H9 (cell line): ENCODE results near the gene AGMO. TPM values are rescaled to one million over a fixed set of nuclear protein-coding genes. Genes with fewer than 3 reads are reported as not detected.

Experiments used
- DNase-seq: peaks from one replicate; pipeline ENCODE4 v3.0.0-alpha.2; 2017
- H2AFZ ChIP-seq: one replicate; pipeline ENCODE4 v1.6.1; 2013; ENCODE audit warnings: mild to moderate bottlenecking, low read length, control low read depth, moderate library complexity
- H2AK5ac ChIP-seq: 2 replicates; pipeline ENCODE4 v1.6.1; 2013; ENCODE audit warnings: low read length, control low read depth, mixed read lengths; ENCODE audit not compliant: insufficient read length
- H2BK120ac ChIP-seq: one replicate; pipeline ENCODE4 v1.6.1; 2013; ENCODE audit warnings: low read depth, mild to moderate bottlenecking, low read length, control low read depth, inconsistent platforms; ENCODE audit not compliant: poor library complexity, severe bottlenecking
- H2BK12ac ChIP-seq: 2 replicates; pipeline ENCODE4 v1.6.1; 2013; ENCODE audit warnings: low read length, control low read depth, mixed read lengths, low read depth; ENCODE audit not compliant: insufficient read length
- H2BK15ac ChIP-seq: 2 replicates; pipeline ENCODE4 v1.6.1; 2013; ENCODE audit warnings: low read depth, low read length, control low read depth
- H2BK20ac ChIP-seq: one replicate; pipeline ENCODE4 v1.6.1; 2013; ENCODE audit warnings: low read depth, mild to moderate bottlenecking, low read length, control low read depth, inconsistent platforms; ENCODE audit not compliant: poor library complexity, severe bottlenecking
- H2BK5ac ChIP-seq: 2 replicates; pipeline ENCODE4 v1.6.1; 2013; ENCODE audit warnings: low read length, control low read depth, mixed read lengths; ENCODE audit not compliant: insufficient read length
- H3K14ac ChIP-seq: 2 replicates; pipeline ENCODE4 v1.6.1; 2013; ENCODE audit warnings: low read length, control low read depth; ENCODE audit not compliant: insufficient read depth
- H3K18ac ChIP-seq: 2 replicates; pipeline ENCODE4 v1.6.1; 2013; ENCODE audit warnings: low read depth, mild to moderate bottlenecking, mixed read lengths, low read length, control low read depth; ENCODE audit not compliant: insufficient read length
- H3K23ac ChIP-seq: 2 replicates; pipeline ENCODE4 v1.6.1; 2013; ENCODE audit warnings: low read length, control low read depth, mixed read lengths, low read depth; ENCODE audit not compliant: insufficient read length
- H3K23me2 ChIP-seq: 2 replicates; pipeline ENCODE4 v1.6.1; 2013; ENCODE audit warnings: low read depth, mild to moderate bottlenecking, mixed read lengths, low read length, control low read depth; ENCODE audit not compliant: insufficient read length, poor library complexity, severe bottlenecking
- H3K27ac ChIP-seq: 2 replicates; pipeline ENCODE4 v1.5.1; 2013; ENCODE audit warnings: low read length, control low read depth, mixed read lengths, low read depth; ENCODE audit not compliant: insufficient read length
- H3K27me3 ChIP-seq: 2 replicates; pipeline ENCODE4 v1.6.1; 2013; ENCODE audit warnings: low read length, control low read depth, inconsistent platforms; ENCODE audit not compliant: insufficient read depth
- H3K4ac ChIP-seq: 2 replicates; pipeline ENCODE4 v1.6.1; 2013; ENCODE audit warnings: low read depth, mild to moderate bottlenecking, control low read depth, inconsistent platforms, low read length, moderate library complexity
- H3K4me1 ChIP-seq: 2 replicates; pipeline ENCODE4 v1.6.1; 2013; ENCODE audit warnings: low read length, control low read depth, inconsistent platforms; ENCODE audit not compliant: insufficient read depth
- H3K4me2 ChIP-seq: 2 replicates; pipeline ENCODE4 v1.6.1; 2013; ENCODE audit warnings: low read length, control low read depth, mixed read lengths; ENCODE audit not compliant: insufficient read length, insufficient read depth
- H3K56ac ChIP-seq: 2 replicates; pipeline ENCODE4 v1.6.1; 2013; ENCODE audit warnings: low read depth, mild to moderate bottlenecking, mixed read lengths, low read length, control low read depth; ENCODE audit not compliant: insufficient read length
- H3K79me1 ChIP-seq: 2 replicates; pipeline ENCODE4 v1.6.1; 2013; ENCODE audit warnings: low read depth, mild to moderate bottlenecking, moderate library complexity, low read length, control low read depth, inconsistent platforms; ENCODE audit not compliant: insufficient read depth, poor library complexity, severe bottlenecking
- H3K79me2 ChIP-seq: 2 replicates; pipeline ENCODE4 v1.6.1; 2013; ENCODE audit warnings: low read length, control low read depth, inconsistent platforms; ENCODE audit not compliant: insufficient read depth
- H3K9ac ChIP-seq: 2 replicates; pipeline ENCODE4 v1.6.1; 2013; ENCODE audit warnings: low read length, control low read depth, mixed read lengths; ENCODE audit not compliant: insufficient read length; ENCODE audit errors: extremely low read depth
- H3K9me3 ChIP-seq: one replicate; pipeline ENCODE4 v1.6.1; 2013; ENCODE audit warnings: low read depth, low read length, inconsistent platforms; ENCODE audit not compliant: control insufficient read depth
- H3T11ph ChIP-seq: one replicate; pipeline ENCODE4 v1.6.1; 2013; ENCODE audit warnings: mild to moderate bottlenecking, low read length, control low read depth, inconsistent platforms
- H4K20me1 ChIP-seq: one replicate; pipeline ENCODE4 v1.6.1; 2013; ENCODE audit not compliant: control insufficient read depth, insufficient read length, insufficient read depth
- H4K5ac ChIP-seq: 2 replicates; pipeline ENCODE4 v1.6.1; 2013; ENCODE audit warnings: low read depth, mild to moderate bottlenecking, mixed read lengths, low read length, control low read depth; ENCODE audit not compliant: insufficient read length
- H4K8ac ChIP-seq: replicated peaks from 2 replicates; pipeline ENCODE4 v1.6.1; 2013; ENCODE audit warnings: low read length, control low read depth, mixed read lengths, low read depth; ENCODE audit not compliant: insufficient read length
- H4K91ac ChIP-seq: 2 replicates; pipeline ENCODE4 v1.6.1; 2013; ENCODE audit warnings: low read depth, mild to moderate bottlenecking, moderate library complexity, mixed read lengths, low read length, control low read depth; ENCODE audit not compliant: insufficient read length
- H3K27ac Mint-ChIP-seq, 3 experiments: 2 replicates in 2 of 3; 3 replicates in 1 of 3; pipeline ENCODE4 v1.8.0; 2020 to 2021; ENCODE audit warnings: mixed read lengths in 3 of 3, mild to moderate bottlenecking in 1 of 3, moderate library complexity in 1 of 3
- H3K27me3 Mint-ChIP-seq: 2 replicates; pipeline ENCODE4 v1.8.0; 2021; ENCODE audit warnings: low read depth, mild to moderate bottlenecking, moderate library complexity, mixed read lengths
- H3K36me3 Mint-ChIP-seq, 3 experiments: 2 replicates in 2 of 3; 3 replicates in 1 of 3; pipeline ENCODE4 v1.8.0; 2020 to 2021; ENCODE audit warnings: low read depth in 3 of 3, mixed read lengths in 3 of 3; ENCODE audit not compliant: insufficient read depth in 1 of 3
- H3K4me1 Mint-ChIP-seq, 2 experiments: 2 replicates each; pipeline ENCODE4 v1.8.0; 2020; ENCODE audit warnings: mixed read lengths in 2 of 2
- H3K4me3 Mint-ChIP-seq, 2 experiments: 2 replicates in 1 of 2; 3 replicates in 1 of 2; pipeline ENCODE4 v1.8.0; 2020 to 2021; ENCODE audit warnings: mild to moderate bottlenecking in 2 of 2, mixed read lengths in 2 of 2, moderate library complexity in 1 of 2
- H3K9me3 Mint-ChIP-seq, 2 experiments: 2 replicates in 1 of 2; 3 replicates in 1 of 2; pipeline ENCODE4 v1.8.0; 2020; ENCODE audit warnings: mild to moderate bottlenecking in 2 of 2, mixed read lengths in 2 of 2, moderate library complexity in 1 of 2
- CTCF ChIP-seq: fragments of 200-600 bp; sonication (generic); conservative IDR thresholded peaks from 3 replicates; pipeline ENCODE4 v1.8.0; 2021; ENCODE audit warnings: antibody characterized with exemption, mild to moderate bottlenecking
- WGBS: extraction: QIAGEN DNeasy Blood & Tissue Kit; methylation state at CpG from one replicate; pipeline ENCODE4 v1.1.7; 2013; ENCODE audit warnings: missing lambda C conversion rate, low lambda C conversion rate, mixed read lengths; ENCODE audit not compliant: insufficient read length; ENCODE audit errors: extremely low coverage; 5-methylcytosine and 5-hydroxymethylcytosine counted together
- total RNA-seq: library from RNA; stranded (reverse); gene quantifications from 2 replicates; pipeline ENCODE4 v1.2.1, GENCODE V29; 2021

AGMO gene
- total RNA-seq, 1 experiment from 2014 or later = 0.70 TPM

DNA sequence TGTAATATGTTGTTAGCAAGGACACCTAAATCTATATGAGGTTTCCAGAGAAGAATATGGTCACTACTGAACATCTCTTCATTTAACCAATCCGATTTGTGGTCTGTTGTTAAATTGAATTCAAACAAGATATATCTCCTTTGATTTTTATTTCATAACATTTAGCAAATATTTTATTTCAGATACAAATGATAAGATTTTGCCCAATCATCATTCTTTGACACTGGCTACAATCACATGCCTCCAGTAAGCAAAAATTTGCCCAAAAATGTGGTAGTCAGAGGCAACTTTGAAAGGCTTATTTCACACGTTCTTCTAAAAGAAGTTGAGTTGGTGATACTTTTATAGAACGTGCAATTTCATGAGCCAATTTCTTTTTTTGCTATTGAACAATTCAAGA, 44.7 kb upstream of the AGMO start:
- Histone ChIP-seq H4K91ac (no peak overlapping the region), H2BK20ac (no peak overlapping the region), H3K56ac (no peak overlapping the region), H4K20me1 (no peaks in the 10 kb centered on the region), H2BK5ac (no peak overlapping the region), H4K8ac (no peak overlapping the region), H3K9ac (no peak overlapping the region), H3K27me3 (no peaks in the 10 kb centered on the region), H4K5ac (no peak overlapping the region), H3K27ac (no peak overlapping the region), H3K23ac (no peak overlapping the region), H3K23me2 (no peaks in the 10 kb centered on the region), H3K18ac (no peak overlapping the region), H2AK5ac (no peak overlapping the region), H3K4ac (no peak overlapping the region), H3K4me2 (no peak overlapping the region), H2BK12ac (no peak overlapping the region), H2BK120ac (no peak overlapping the region), H3K4me1 (no peaks in the 10 kb centered on the region), H3K79me1 (no peaks in the 10 kb centered on the region), H3K9me3 (no peaks in the 10 kb centered on the region), H3K79me2 (no peaks in the 10 kb centered on the region), H2BK15ac (no peak overlapping the region), H3T11ph (no peak overlapping the region), H2AFZ (no peak overlapping the region), H3K14ac (no peak overlapping the region)
- Mint-ChIP-seq H3K9me3 (no peaks in the 10 kb centered on the region), H3K4me3 (no peak overlapping the region), H3K36me3 (no peaks in the 10 kb centered on the region), H3K4me1 (peaks cover 3 to 6% of the 10 kb centered on the region in 2 experiments; a peak in 3 of 4 replicates), H3K27ac (no peak overlapping the region), H3K27me3 (no peaks in the 10 kb centered on the region)
- WGBS = no CpG with 5 or more reads among the region's 3 CpGs
- no peak for TF ChIP-seq CTCF
- no peak for DNase-seq
